Chondrocyte (in vitro differentiated cells): Measurements from ENCODE around the gene AGBL4. TPM values are rescaled to one million over a fixed set of nuclear protein-coding genes. Genes with fewer than 3 reads are reported as not detected.

Source experiments
- DNase-seq: peaks from one replicate; pipeline ENCODE4 v3.0.0; 2021; ENCODE audit warnings: mixed read lengths, low spot score
- H3K27ac Mint-ChIP-seq: one replicate; pipeline ENCODE4 v1.8.0; 2021; ENCODE audit warnings: mild to moderate bottlenecking, moderate library complexity, mixed read lengths; ENCODE audit not compliant: unreplicated experiment
- H3K27me3 Mint-ChIP-seq: 2 replicates; pipeline ENCODE4 v1.8.0; 2021; ENCODE audit warnings: low read depth, mixed read lengths
- H3K36me3 Mint-ChIP-seq: 2 replicates; pipeline ENCODE4 v1.8.0; 2021; ENCODE audit warnings: low read depth, mixed read lengths
- H3K4me1 Mint-ChIP-seq: 2 replicates; pipeline ENCODE4 v1.8.0; 2021; ENCODE audit warnings: low read depth, mild to moderate bottlenecking, mixed read lengths
- H3K4me3 Mint-ChIP-seq: one replicate; pipeline ENCODE4 v1.8.0; 2021; ENCODE audit warnings: mild to moderate bottlenecking, moderate library complexity, mixed read lengths; ENCODE audit not compliant: unreplicated experiment
- H3K9me3 Mint-ChIP-seq: 2 replicates; pipeline ENCODE4 v1.8.0; 2021; ENCODE audit warnings: low read depth, mixed read lengths
- total RNA-seq: library from RNA; stranded (reverse); gene quantifications from 3 replicates; pipeline ENCODE4 v1.2.1, GENCODE V29; 2021
- TF ChIP-seq, protein P1 (sequence below): fragments of 200-600 bp; sonication (generic); IDR thresholded peaks from 2 replicates; pipeline ENCODE4 v1.5.0; 2021; ENCODE audit warnings: antibody characterized with exemption, mild to moderate bottlenecking, moderate library complexity

Gene AGBL4
- total RNA-seq, 1 donor from 2014 or later: not detected

DNA sequence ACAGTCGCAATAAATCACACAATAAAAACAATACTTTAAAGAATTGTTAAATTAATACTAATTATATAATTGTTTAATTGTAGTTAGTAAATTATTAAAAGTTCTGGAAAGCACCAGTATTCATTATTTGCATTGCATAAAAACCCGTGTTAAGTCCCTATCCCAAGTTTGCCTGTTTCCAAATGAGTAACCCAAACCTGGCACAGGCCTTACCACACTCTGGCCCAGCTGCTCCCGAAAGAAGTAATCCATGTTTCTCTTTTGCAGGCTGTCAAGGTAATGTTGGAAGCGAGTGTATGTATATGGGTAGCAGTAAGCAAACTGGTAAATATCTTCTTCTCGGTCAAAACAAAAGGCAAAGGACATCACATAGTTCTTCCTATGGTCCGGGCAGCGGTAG, 978.4 kb downstream of the AGBL4 start:
- H3K27ac Mint-ChIP-seq: no peak overlapping the region
- no peak for DNase-seq
- H3K9me3 Mint-ChIP-seq: peaks cover 13% of the 10 kb centered on the region
- H3K27me3 Mint-ChIP-seq: peaks cover 4% of the 10 kb centered on the region
- H3K4me3 Mint-ChIP-seq: no peak overlapping the region
- TF ChIP-seq, protein P1, sequence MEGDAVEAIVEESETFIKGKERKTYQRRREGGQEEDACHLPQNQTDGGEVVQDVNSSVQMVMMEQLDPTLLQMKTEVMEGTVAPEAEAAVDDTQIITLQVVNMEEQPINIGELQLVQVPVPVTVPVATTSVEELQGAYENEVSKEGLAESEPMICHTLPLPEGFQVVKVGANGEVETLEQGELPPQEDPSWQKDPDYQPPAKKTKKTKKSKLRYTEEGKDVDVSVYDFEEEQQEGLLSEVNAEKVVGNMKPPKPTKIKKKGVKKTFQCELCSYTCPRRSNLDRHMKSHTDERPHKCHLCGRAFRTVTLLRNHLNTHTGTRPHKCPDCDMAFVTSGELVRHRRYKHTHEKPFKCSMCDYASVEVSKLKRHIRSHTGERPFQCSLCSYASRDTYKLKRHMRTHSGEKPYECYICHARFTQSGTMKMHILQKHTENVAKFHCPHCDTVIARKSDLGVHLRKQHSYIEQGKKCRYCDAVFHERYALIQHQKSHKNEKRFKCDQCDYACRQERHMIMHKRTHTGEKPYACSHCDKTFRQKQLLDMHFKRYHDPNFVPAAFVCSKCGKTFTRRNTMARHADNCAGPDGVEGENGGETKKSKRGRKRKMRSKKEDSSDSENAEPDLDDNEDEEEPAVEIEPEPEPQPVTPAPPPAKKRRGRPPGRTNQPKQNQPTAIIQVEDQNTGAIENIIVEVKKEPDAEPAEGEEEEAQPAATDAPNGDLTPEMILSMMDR: no peak
- H3K4me1 Mint-ChIP-seq: no peaks in the 10 kb centered on the region
- H3K36me3 Mint-ChIP-seq: no peaks in the 10 kb centered on the region

DNA sequence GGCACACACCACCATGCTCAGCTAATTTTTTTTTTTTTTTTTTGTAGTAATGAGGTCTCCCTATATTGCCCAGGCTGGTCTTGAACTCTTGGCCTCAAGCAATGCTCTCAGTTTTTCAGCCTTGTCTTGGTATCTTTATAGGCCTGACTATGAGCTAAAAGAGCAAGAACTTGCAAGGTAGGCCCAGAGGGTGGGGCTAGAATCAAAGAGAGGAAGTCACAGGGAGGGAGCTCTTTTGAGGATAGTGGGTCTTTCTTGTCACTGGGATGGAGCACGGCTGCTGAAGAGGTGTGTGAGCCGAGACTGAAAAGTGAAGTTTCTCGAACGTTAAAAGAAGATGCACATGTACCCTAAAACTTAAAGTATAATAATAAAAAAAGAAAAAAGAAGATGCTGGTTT, 987.1 kb downstream of the AGBL4 start:
- no peak for DNase-seq
- TF ChIP-seq, protein P1: no peak
- Mint-ChIP-seq H3K4me1 (no peaks in the 10 kb centered on the region), H3K36me3 (no peaks in the 10 kb centered on the region), H3K27me3 (peaks cover 4% of the 10 kb centered on the region), H3K27ac (no peak overlapping the region), H3K4me3 (no peak overlapping the region), H3K9me3 (peaks cover 27% of the 10 kb centered on the region)

DNA sequence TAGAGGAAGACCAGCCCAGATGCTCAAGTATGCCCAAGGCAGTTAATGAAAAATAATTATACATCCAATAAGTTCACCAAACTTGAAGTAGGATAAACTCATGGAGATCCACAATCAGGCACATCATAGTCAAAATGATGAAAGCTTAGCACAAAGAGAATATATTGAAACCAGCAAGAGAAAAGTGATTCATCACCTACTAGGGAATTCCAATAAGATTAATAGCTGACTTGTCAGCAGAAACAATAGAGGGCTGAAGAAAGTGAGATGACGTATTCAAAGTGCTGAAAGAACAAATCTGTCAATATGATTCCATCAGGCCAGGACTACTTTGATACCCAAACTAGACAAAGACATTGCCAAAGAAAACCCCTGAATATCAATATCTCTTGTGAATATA, 995.4 kb downstream of the AGBL4 start:
- Mint-ChIP-seq H3K27me3 (no peaks in the 10 kb centered on the region), H3K9me3 (peaks cover 44% of the 10 kb centered on the region), H3K4me1 (no peaks in the 10 kb centered on the region), H3K36me3 (no peaks in the 10 kb centered on the region), H3K4me3 (no peak overlapping the region), H3K27ac (no peak overlapping the region)
- DNase-seq: no peak
- TF ChIP-seq, protein P1: no peak

DNA sequence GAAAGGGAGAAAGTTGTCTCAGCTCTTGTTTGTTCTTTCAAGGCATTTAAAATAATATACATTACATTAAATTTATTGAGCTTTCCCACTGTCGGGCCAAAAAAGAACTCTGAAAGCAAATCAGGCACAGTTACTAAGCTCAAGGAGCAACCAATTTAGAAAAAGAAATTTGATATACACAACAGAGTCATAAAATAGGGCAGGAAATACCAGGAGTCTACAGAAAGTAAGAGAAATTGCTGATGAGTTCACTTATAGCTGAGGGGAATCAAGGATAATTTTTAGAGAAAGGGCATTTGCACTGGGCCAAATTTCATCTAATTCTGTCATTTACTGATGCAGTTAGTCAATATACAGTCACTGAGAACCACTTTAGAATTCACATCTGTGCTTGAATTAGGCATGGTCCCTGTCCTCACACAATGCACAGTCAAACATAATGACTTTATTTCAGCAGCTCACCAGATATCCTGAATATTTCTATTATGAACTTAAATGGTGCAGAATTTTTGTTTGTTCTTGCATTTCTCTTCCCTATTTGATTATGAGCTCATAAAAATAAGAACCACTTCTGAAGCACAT, 997.4 kb downstream of the AGBL4 start:
- no peak overlapping the region for H3K27ac Mint-ChIP-seq
- H3K36me3 Mint-ChIP-seq: no peaks in the 10 kb centered on the region
- H3K27me3 Mint-ChIP-seq: no peaks in the 10 kb centered on the region
- TF ChIP-seq, protein P1: no peak
- H3K4me1 Mint-ChIP-seq: no peaks in the 10 kb centered on the region
- DNase-seq: no peak
- H3K9me3 Mint-ChIP-seq: peaks cover 31% of the 10 kb centered on the region
- no peak overlapping the region for H3K4me3 Mint-ChIP-seq

DNA sequence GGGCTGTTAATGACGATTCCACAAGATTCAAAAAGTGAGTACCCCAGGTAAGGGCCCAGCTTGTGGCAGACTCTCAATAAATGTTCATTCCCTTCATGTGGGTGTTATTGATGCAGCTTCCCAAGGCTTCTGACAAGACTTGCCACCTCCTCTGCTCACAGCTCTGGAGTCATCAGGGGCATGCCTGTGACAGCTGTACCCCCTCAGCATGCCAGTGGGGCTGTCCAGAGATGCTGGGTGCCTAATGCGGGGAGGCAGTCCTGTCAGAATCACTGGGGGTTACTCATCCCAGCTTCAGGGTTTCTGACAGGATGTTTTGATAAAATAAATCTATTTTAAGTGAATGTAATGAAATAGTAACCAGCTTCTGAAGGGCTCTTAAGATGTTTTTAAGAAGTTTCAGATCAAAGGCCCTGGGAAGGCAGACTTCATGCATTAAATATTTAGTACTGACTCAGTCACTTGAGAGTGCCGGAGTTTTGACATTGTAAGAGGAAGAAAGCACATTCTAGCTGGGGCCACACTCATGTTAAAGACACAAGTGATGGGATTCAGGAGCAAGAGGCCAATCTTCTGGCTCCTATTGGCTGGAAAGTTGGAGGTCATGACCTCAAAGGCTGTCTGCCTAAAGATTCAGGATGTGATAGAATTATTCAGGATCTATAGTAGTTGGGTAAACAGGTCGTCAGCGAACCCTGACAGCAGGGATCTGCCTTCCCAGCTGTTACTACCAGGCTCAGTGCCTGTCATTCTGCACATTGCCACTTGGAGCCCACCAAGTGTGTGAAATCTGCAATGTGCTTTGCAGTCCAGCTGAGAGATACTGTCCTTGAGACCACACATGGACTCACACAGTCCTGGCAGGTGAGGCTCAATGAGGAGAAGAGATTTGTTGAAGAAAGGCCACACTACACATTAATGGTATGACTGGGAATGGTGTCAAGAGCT, 1007.5 kb downstream of the AGBL4 start:
- H3K9me3 Mint-ChIP-seq: peaks cover 10% of the 10 kb centered on the region
- H3K36me3 Mint-ChIP-seq: no peaks in the 10 kb centered on the region
- H3K4me3 Mint-ChIP-seq: no peak overlapping the region
- H3K27me3 Mint-ChIP-seq: no peaks in the 10 kb centered on the region
- H3K4me1 Mint-ChIP-seq: no peaks in the 10 kb centered on the region
- DNase-seq: no peak
- H3K27ac Mint-ChIP-seq: no peak overlapping the region
- TF ChIP-seq, protein P1: no peak
